ENCODE data around the gene GRM4.

Gene GRM4

GRCh38 chr6:34027939-34028441 lies 117.9 kb downstream of the GRM4 start:
- H3K9ac ChIP-seq (ENCODE audit: low read depth, low read length, poor library complexity, severe bottlenecking) = no peak overlapping the region
- peaks cover 19% of the 10 kb centered on the region for H3K4me1 ChIP-seq (ENCODE audit: insufficient read depth, low read length, poor library complexity, severe bottlenecking)
- H3K79me2 ChIP-seq (ENCODE audit: insufficient read depth, low read length) = no peaks in the 10 kb centered on the region
- H3F3A ChIP-seq (ENCODE audit: low read depth) = no peaks in the 10 kb centered on the region
- no peaks in the 10 kb centered on the region for H3K9me3 ChIP-seq (ENCODE audit: insufficient read depth, low read depth, low read length)
- no peak overlapping the region for H3K4me3 ChIP-seq (ENCODE audit: low read length, poor library complexity, severe bottlenecking)
- no peak overlapping the region for H3K4me2 ChIP-seq (ENCODE audit: low read depth, low read length, poor library complexity, severe bottlenecking)
- TF ChIP-seq CTCF (conservative IDR thresholded peaks at IDR 0.05; ENCODE audit: low read length) (no peak), EZH2phosphoT487 (IDR thresholded peaks at IDR 0.05; ENCODE audit: borderline replicate concordance) (no peak)
- no peaks in the 10 kb centered on the region for H3K9me2 ChIP-seq (replicated peaks; ENCODE audit: low read depth, low read length)
- H3K27me3 ChIP-seq (ENCODE audit: insufficient read depth, low read length, poor library complexity, severe bottlenecking) = no peaks in the 10 kb centered on the region
- H2AFZ ChIP-seq (ENCODE audit: low read length) = no peak overlapping the region
- H3K36me3 ChIP-seq (ENCODE audit: insufficient read depth, low read length) = no peaks in the 10 kb centered on the region
- no peaks in the 10 kb centered on the region for H4K20me1 ChIP-seq (ENCODE audit: insufficient read depth, low read length, poor library complexity, severe bottlenecking)

- no peak overlapping the region for H2AFZ ChIP-seq (ENCODE audit: low read length)
- no peak overlapping the region for H3K9ac ChIP-seq (ENCODE audit: low read depth, low read length, poor library complexity, severe bottlenecking)
- H3K36me3 ChIP-seq (ENCODE audit: insufficient read depth, low read length) = no peaks in the 10 kb centered on the region
- no peak for TF ChIP-seq EZH2phosphoT487 (IDR thresholded peaks at IDR 0.05; ENCODE audit: borderline replicate concordance)
- peak; percentile 86 for TF ChIP-seq CTCF (conservative IDR thresholded peaks at IDR 0.05; ENCODE audit: low read length)
- H3K9me2 ChIP-seq (replicated peaks; ENCODE audit: low read depth, low read length) = no peaks in the 10 kb centered on the region
- peaks cover 19% of the 10 kb centered on the region for H3K4me1 ChIP-seq (ENCODE audit: insufficient read depth, low read length, poor library complexity, severe bottlenecking)
- H3K27me3 ChIP-seq (ENCODE audit: insufficient read depth, low read length, poor library complexity, severe bottlenecking) = no peaks in the 10 kb centered on the region
- no peaks in the 10 kb centered on the region for H3F3A ChIP-seq (ENCODE audit: low read depth)
- H3K4me3 ChIP-seq (ENCODE audit: low read length, poor library complexity, severe bottlenecking) = no peak overlapping the region
- H3K9me3 ChIP-seq (ENCODE audit: insufficient read depth, low read depth, low read length) = no peaks in the 10 kb centered on the region
- H3K79me2 ChIP-seq (ENCODE audit: insufficient read depth, low read length) = no peaks in the 10 kb centered on the region
- H3K4me2 ChIP-seq (ENCODE audit: low read depth, low read length, poor library complexity, severe bottlenecking) = no peak overlapping the region
- H4K20me1 ChIP-seq (ENCODE audit: insufficient read depth, low read length, poor library complexity, severe bottlenecking) = no peaks in the 10 kb centered on the region
These were observed 118.4 kb downstream of the GRM4 start for GRCh38 chr6:34027445-34027936.

GRCh38 chr6:34025861-34026260 lies 120.0 kb downstream of the GRM4 start:
- no peaks in the 10 kb centered on the region for H3F3A ChIP-seq (ENCODE audit: low read depth)
- no peaks in the 10 kb centered on the region for H3K9me3 ChIP-seq (ENCODE audit: insufficient read depth, low read depth, low read length)
- H3K9me2 ChIP-seq (replicated peaks; ENCODE audit: low read depth, low read length) = no peaks in the 10 kb centered on the region
- no peak overlapping the region for H3K9ac ChIP-seq (ENCODE audit: low read depth, low read length, poor library complexity, severe bottlenecking)
- peaks cover 6% of the 10 kb centered on the region for H3K4me1 ChIP-seq (ENCODE audit: insufficient read depth, low read length, poor library complexity, severe bottlenecking)
- no peaks in the 10 kb centered on the region for H3K27me3 ChIP-seq (ENCODE audit: insufficient read depth, low read length, poor library complexity, severe bottlenecking)
- no peak overlapping the region for H2AFZ ChIP-seq (ENCODE audit: low read length)
- no peak overlapping the region for H3K4me2 ChIP-seq (ENCODE audit: low read depth, low read length, poor library complexity, severe bottlenecking)
- no peaks in the 10 kb centered on the region for H3K79me2 ChIP-seq (ENCODE audit: insufficient read depth, low read length)
- no peak for TF ChIP-seq EZH2phosphoT487 (IDR thresholded peaks at IDR 0.05; ENCODE audit: borderline replicate concordance)
- TF ChIP-seq CTCF (conservative IDR thresholded peaks at IDR 0.05; ENCODE audit: low read length) = no peak
- H4K20me1 ChIP-seq (ENCODE audit: insufficient read depth, low read length, poor library complexity, severe bottlenecking) = no peaks in the 10 kb centered on the region
- no peak overlapping the region for H3K4me3 ChIP-seq (ENCODE audit: low read length, poor library complexity, severe bottlenecking)
- H3K36me3 ChIP-seq (ENCODE audit: insufficient read depth, low read length) = no peaks in the 10 kb centered on the region
